Activated CD4-positive, alpha-beta T cell treated with anti-CD3 and anti-CD28 coated beads for 24 hours (primary cell): ENCODE measurements around the gene LRFN5.

Experiments used
- DNase-seq, 2 donors: peaks; one replicate each; pipeline ENCODE4 v3.0.0-alpha.2; 2020; ENCODE audit warnings: low read depth in 2 of 2

Gene LRFN5

DNA sequence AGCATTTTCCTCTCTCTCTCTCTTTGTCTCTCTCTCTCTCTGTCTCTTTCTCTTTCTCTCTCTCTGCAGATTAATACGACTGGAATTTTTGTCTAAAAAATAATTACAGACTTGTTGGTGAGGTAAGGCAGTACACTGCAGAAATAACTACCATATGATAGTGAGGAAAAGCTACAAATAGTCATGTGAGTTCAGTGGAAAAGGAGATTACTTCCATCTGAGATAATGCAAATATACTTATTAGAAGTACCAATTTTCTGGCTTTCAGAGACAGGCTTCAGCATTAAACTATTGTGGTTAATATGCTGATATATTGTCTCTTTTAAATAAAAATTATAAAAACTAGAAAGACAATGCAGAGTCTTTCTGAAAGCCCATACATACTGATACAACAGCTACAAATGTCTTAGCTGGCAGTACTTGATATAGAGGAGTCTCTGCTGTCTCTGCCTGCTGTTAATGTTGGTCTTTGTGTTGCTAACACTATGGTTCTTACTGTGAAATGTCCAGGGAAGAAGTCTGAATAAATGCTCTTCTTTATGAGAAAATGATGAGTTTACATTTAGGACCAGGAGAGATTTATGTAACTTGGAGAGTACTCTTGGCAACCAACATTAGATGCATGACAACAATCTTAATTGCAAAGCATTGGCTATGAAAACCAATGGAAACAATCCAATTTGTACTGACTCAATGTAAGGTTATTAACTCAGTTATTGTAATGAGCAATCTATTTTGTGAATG, 167.0 kb downstream of the LRFN5 start:
- no peak for DNase-seq

GRCh38 chr14:41782511-41782910, 175.8 kb downstream of the LRFN5 start:
- DNase-seq: no peak

DNA sequence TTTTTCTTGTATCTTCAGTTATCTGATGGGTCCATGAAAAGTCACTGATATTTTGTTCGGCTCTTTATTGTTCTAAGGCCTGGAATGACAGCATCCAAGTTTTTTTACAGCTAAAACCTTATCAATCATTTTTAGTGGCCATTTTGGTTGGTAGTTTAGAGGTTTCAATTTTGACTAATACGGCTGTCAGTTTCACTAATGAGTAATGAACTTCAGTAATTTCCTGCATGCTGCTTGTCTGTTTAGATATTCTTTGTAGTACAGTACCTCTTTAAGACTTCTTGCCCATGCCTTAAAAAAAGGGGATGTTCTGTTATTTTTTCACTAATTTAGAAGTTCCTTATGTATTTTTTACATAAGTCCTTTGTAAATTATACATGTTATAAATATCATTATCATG, 176.7 kb downstream of the LRFN5 start:
- no peak for DNase-seq

GRCh38 chr14:41785696-41786095, 179.0 kb downstream of the LRFN5 start:
- DNase-seq: no peak

DNA sequence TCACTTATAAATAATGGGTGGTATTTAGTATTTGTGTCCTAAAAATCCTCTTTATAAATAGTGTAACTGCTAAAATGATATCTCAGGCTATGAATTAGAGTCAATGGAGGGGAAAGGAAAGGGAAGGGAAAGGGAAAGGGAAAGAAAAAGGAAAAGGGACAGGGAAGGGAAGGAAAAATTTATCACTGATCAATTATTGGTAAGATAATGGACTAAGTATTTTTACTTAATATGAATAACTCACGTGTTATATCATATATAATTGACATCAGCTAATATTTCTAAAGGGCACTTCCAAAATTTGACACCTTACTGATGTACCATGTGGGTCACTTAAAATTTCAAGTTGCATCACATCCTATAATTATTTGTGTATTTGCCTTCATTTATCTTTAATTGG, 193.1 kb downstream of the LRFN5 start:
- no peak for DNase-seq

DNA sequence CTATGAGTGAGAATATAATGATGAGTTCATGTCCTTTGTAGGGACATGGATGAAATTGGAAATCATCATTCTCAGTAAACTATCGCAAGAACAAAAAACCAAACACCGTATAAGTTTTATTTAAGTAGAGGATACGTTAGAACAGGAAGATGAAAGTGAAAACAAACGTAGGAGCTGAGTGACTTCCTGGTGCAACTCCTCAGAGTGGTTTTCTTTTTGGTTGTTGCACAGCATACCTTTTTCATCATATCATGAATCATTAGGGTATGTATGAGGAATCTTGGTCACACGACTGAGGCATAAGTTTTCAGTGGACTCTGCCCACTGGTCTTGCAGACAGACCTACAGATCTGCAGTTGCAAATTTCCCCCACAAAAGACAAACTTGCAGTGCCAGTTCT, 199.0 kb downstream of the LRFN5 start:
- DNase-seq: no peak

DNA sequence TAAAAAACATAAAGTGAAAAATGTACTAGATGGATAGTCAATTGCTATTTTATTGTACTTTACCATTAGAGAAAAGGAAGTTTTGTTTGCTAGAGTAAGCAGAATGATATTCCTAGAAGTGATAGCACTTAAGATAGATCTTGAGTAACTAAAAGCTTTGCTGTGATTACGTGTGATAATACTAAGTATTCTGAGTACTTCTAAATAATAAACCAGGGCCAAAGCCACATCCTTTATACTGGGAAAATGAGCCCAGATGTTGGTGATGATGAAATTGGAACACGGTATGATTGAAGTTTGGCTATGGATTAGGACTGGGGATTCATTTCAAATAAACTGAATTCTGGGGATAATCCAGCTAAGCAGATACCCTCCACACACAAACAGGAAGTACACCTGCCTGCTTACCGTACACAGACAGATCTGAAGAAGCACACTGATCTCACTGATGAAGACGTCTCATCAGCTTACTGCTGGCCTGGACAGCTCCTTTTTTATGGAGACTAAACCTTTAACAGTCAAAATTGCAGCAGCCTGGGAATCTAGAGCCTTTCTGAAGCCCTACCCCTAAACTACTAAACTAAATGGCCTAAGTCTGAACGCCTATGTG, 199.8 kb downstream of the LRFN5 start:
- no peak for DNase-seq

- DNase-seq: no peak
Measured at GRCh38 chr14:41810362-41810761, 203.7 kb downstream of the LRFN5 start.

DNA sequence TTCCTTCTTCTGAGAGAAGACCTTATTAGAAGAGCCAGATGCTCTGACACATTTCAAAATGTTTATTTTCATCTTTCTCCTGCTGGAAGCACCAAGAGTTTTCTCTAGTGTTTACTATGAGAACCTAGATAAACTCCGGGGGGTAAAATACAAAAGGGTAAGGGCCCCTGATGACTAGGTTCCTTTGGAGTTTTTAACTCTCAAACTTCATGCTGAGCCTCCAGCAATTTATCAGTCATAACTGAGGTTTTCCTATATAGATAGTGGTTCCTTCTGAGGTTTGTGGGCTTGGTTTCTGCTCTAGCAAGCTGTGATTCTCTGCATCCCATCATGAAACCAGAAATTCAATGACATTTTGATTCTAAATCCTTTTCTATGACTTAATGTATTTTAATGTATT, 210.9 kb downstream of the LRFN5 start:
- no peak for DNase-seq

DNA sequence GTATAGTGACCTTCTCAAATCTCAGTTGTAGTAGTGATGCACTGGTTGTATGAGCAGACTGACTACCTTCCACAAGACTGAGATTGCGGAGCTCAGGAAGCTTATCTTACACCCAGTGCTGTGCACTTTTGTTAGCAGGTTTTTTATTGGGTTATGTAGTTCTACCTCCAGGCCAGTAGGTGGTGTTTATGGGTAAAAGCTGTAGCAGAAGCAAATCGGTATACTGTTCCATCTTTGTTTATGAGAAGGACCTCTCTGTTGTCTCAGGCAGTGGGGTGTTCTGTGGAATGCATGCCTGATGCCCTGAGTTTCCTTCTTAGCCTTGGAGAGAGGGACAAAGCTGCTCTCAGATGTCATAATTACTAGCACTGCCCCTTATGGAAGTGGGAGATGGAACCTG, 217.8 kb downstream of the LRFN5 start:
- no peak for DNase-seq

DNA sequence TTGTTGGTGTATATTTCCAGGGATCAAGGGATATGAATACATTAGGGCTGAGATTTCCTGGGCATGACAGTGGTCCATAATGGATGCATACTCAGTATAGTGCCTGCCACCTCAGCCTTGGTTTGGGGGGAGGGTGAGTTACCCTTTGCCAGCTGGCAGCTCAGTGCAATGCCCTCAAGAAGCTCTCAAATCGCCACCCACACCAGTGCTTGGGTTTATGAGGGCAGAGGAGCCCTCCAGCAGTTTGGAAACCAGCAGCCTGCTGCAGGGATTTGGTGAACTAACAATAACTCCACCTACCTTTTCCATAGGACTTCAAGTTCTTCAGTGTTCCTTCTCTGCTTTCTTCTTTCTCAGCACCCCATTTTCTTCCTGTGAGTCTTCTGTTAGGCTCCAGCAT, 218.9 kb downstream of the LRFN5 start:
- no peak for DNase-seq

DNA sequence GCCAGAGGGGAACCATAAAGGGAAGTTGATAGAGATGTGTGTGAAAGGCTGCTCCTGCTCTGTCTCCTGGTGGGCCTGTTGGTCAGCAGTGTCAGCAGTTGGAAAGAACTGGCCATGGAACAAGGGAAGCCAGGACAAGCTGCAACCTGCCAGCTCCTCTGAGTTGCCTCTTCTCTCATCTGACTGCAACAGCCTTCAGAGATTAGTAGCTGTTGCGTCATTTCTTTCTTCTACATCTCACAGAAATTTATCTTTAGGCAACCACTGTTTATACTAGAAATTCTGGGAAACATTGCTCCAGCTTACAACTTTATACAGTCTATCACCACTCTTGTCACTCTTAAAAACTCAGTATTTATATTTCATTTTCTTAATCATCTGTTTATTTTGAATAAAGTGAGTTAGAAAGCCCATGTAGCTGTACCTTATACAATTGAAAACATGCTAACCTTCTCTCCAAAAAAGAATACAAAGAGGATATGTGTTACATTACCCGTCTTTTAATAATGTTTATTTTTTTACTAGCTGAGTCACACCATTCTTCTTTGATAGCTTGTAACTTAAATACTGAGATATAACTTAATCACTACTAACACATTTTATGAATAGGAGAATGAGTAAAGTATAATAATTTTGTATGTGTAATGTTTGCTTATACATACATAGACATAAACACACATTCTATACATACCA, 224.2 kb downstream of the LRFN5 start:
- no peak for DNase-seq

- DNase-seq: no peak
Measured at GRCh38 chr14:41839661-41840060, 233.0 kb downstream of the LRFN5 start.

GRCh38 chr14:41859336-41859735, 252.7 kb downstream of the LRFN5 start:
- DNase-seq: no peak

GRCh38 chr14:41860586-41860985, 253.9 kb downstream of the LRFN5 start:
- DNase-seq: no peak

DNA sequence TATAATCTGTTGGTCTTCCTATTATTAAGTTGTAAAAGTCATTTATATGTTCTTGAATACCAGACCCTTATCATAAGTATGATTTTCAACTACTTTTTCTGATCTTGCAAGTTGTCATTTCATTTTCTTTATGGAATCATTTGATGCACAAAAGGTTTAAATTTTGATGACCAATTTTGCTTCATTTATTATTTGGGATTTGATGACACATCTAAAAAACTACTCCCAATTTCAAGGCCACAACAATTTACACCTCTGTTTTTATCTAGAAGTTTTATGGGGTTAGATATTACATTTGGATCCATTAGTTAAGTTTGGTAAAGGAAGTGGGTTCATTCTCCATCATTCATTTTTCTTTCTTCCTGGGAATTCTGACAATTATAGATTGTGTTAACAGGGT, 259.2 kb downstream of the LRFN5 start:
- no peak for DNase-seq

GRCh38 chr14:41868396-41868795, 261.7 kb downstream of the LRFN5 start:
- DNase-seq: no peak

DNA sequence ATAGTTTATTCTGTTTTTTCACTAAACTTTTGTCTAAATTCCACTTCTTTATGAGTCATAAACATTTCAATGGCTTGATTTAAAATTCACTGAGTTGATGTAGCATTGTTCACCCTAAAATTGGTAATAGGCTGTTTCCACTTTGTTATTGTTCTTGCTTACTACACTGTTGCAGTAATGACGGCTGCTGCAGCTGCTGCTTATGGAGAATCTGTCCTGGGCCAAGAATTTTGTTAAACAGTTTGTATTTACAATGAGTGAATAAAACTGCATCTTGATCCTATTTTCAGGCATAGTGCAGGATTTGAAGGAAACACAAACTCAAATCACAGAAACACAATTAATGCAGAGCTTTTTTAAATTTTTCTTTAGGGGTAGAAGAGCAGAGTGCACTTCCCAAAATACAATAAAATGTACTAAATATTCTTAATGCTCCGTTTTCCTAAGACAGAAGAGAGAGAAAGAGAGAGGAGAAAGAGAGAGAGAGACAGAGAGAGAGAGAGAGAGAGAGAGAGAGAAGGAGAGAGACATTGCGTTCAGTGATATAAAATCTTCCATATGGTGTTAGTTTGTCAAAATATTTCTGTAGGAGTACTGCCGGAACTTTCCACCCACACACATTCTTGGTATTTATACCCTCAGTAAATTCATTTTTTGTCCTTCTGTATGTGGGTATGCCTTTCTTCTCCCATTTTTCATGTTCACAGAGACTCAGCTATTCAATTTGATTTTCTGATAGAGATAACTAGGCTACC, 266.4 kb downstream of the LRFN5 start:
- DNase-seq: no peak

- DNase-seq: no peak
Measured at GRCh38 chr14:41873686-41874317, 267.1 kb downstream of the LRFN5 start.

- no peak for DNase-seq
Measured at GRCh38 chr14:41875116-41875515, 268.4 kb downstream of the LRFN5 start.

- no peak for DNase-seq
Measured at GRCh38 chr14:41878321-41878720, 271.6 kb downstream of the LRFN5 start.

DNA sequence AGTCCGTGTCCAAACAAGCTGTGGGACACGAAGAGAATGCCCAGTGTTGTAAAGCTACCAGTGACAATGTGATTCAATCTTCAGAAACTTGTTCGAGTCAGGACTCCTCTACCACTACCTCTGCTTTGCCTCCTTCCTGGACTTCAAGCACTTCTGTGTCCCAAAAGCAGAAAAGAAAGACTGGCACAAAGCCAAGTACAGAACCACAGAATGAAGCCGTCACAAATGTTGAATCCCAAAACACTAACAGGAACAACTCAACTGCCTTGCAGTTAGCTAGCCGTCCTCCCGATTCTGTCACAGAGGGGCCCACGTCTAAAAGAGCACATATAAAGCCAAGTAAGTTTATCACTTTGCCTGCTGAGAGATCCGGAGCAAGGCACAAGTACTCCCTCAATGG, 284.9 kb downstream of the LRFN5 start:
- DNase-seq: no peak
